ENCODE data around the gene EFCAB8.

EFCAB8 gene

DNA sequence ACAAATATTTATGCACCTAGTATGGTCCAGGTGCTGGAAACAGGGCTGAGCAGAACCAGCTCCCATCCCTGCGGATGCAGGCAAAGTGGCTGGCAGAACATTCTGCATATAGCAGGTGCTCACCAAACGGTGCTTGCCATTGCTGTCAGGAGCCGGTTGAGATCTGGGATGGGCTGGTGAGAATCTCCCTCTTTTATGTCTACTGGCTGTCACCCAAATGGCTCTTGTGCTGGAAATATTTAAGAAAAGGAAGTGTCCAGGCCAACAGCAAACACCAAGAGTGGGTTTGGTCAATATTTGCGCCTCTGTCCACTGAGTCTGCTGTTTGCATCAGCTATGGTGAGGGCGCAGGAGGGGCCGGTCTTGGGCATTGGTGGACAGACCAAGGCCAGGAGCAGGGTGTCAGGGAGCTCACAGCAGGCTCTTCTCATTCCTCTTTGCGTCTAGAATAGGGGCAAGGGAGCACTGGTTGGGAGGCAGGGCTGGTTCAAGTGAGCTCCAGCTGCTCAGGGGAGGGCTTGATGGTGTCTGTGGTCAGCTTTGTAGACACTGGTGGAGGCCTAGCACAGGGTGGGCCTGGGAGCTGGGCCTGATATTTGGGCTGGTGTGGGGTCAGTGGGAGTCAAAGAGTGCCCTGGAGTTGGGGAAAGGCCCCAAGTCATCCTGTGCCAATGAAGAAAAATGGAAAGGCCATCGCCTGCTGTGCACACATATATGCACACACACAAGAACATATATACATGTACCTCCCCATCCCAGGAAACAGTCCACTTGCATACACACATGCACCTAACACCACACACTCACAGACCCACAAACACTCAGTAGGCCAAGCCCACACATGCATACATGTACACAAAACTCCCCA, 147.4 kb downstream of the EFCAB8 start:
- no peak for DNase-seq (ENCODE audit: low read depth in 2 of 2, low spot score in 1 of 2)

DNA sequence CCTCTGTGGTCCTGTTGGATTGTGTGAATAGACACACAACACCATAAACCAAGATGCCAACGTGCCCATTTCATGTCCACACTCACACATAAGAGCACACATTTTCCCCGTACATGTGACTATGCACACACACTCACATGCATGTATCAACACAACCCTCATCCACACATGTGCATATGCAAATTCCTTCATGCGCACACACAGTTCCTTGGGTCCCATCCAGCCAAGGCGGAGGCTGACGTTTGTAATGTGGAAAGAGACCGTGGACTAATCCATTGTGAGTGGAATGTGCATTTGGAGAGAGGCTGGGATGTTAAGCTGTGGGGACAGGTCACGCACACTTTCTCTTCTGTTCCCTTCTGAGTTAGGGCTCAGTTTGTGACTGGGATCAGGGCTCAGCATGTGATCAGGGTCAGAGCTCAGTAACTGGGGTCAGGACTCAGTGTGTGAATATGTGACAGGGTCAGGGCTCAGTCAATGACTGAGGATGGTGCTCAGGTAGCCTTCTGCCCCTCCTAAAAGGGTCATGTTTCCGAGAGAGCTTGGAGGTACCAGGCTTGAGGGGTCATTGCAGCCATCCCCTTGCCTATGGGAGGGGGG, 148.2 kb downstream of the EFCAB8 start:
- DNase-seq (ENCODE audit: low read depth in 2 of 2, low spot score in 1 of 2), result no peak

DNA sequence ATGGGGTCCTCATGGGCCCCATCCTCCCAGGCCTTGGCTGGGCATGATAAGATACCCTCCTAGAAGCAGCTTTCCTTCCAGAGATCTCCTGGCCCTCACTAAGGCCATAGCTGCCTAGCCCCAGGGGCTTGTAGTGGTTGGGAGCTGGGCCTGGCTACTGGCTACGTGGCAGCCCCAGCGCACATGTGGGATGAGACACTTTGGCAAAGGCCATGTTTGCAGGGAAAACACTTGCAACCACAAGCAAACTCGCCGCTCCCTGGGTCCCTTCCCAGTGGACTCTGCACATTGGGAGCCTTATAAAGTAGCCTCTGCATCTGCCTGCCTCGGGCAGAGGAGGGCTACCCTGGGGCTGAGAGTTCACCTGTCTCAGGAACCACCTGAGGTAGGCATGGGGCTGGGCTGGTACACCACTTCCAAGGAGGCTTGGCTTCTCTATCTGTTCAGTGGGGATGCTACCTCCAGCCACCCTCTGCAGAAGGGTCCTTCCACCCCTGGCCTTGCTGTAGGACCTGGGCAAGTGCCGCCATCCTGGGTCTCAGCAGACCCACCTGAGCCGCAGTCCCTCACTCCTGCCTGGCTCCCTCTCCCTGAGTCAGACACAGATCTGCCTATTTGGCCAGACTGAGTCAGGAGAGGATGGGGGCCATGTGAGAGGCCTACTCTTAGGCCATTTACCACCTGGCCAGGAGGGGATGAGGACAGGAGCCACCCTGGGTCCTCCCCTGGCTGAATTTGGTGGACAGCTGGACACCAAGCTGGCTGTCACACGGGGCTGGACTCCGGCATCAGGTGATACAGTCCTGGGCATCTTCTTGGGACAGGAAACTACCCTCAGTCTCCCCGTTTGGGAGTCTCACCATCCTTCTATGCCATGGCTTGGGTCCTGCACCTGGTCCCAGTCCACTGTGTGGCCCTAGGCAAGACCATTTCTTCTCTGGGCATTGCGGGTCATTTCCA, 148.9 kb downstream of the EFCAB8 start, which contains the start of gene BPIFB2:
Gene BPIFB2, plus strand, starts transcription at position 329 of the 960 bp plus-strand sequence. CDS start 871 bp downstream, outside the sequence.
- DNase-seq (ENCODE audit: low read depth in 2 of 2, low spot score in 1 of 2), result no peak

DNA sequence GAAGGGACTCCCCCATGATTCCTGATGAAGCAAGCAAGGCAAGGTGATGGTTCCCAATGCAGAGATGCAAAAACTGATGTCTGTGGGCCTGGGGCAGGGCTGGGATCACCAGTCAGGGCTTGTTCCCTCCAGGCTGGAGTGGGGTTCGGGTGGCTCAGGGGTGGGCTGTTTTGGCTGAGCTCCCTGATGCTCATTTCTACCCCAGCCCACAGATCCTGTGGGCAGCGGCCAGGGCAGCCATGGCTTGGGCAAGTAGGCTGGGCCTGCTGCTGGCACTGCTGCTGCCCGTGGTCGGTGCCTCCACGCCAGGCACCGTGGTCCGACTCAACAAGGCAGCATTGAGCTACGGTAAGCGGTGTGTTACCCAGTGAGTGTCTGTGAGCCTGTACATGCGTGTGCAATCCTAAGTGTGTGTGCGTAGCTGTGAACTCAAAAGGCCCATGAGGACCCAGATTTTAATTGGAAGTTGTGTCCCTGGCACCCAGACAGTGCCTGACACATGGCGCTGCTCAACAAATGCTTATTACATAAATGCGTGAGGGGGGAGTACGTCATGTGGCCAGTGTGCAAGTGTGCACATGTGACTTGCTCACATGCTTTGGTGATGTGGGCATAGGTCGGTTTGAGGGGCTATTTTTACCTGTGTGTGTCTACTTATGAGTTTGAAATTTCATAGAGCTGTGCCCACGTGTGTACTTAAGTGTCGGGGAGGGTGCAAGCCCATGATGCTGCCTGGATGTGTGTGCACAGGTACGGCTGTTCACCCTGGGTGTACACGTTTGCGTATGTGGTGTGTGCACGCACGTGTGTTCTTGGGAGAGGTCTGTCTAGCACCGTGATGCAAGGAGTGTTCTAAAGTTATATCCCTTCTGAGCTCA, 149.9 kb downstream of the EFCAB8 start:
- DNase-seq (ENCODE audit: low read depth in 2 of 2, low spot score in 1 of 2), result no peak

DNA sequence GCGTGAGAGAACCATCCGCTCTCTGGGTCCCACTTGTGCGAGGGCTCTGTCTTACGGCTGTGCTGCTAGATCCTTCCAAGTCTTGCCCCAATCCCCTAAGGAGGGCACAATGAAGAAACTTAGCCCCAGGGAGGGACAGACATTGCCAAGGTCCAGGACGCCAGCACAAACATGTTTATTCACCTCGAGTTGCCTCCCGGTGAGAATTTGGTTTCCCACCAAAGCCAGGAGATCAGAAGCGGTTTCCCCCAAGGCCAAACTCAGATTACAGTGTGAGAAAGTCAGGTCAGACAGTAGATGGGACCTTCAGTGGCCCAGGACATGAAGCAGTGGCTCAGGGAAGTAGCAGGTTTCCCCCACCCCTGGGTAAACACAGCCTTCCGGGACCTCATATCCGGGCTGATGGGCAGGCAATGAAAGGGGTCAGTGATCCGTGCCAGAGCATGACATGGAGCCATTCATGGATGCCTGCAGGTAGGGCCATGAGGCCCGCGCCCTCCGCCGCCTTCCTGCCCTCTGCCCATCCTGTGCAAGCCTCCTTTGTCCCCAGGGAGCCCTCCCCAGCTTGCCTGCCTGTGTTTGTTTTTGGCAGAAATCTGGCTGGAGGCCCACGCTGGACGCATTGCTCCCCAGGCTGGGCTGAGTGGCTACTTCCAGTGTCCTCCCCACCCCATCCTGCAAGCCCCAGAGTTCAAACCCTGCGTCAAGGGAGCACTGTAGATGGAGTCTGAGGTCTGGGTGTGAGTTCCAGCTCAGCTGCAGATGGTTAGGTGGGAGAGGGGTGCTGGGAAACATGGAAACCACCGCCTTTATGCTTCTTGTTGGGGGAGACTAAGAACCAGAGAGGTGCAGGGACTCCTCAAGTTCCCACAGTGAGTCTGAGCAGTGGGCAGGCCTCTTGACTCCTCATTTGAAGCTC, 150.8 kb downstream of the EFCAB8 start:
- DNase-seq (ENCODE audit: low read depth in 2 of 2, low spot score in 1 of 2), result no peak

DNA sequence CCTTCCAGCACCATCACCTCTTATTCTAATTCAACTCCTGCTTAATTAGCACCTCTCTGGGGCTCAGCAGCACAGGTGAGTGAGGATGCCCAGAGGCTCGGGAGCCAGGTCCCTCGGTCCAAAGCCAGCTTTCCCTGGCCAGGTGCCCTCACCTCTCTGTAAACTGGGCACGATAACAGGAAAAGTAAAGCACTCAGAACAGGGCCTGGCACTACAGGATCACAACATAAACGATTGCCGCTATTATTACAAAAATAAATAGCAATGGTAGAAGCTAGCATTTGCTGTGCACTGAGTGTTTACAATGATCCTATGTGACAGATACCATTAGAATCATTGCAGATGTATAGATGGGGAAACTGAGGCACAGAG, 151.4 kb downstream of the EFCAB8 start:
- no peak for DNase-seq (ENCODE audit: low read depth in 2 of 2, low spot score in 1 of 2)

DNA sequence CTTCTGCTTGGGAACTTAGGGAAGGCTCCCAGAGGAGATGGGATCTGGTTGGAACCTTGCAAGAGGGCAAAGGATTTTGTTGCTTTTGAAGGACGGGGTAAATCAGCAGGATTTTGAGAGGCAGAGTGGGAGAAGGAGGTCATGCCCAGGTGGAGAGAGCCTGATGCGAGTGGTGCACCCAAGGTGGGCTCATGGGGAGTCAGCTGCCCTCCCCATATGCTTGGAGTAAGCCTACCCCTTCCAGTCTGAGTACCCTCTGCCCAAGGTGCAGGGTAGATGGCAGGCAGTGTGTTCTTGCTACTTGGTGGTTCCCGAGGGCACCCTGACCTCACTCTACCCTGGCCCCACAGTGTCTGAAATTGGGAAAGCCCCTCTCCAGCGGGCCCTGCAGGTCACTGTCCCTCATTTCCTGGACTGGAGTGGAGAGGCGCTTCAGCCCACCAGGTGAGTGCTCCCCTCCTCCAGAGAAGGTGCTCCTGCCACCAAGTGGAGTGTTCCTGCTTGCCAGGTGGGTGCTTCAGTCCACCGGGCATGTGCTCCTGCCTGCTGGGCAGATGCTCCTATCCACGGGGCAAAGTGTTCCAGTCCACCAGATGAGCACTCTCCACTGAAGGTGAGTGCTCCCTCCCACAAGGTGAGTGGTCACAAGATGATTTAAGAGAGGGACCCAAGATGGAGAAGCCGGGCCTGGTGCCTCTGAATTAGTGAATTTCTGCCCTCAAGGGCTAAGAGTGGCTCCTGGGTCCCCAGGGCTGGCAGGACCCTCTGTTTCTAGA, 152.1 kb downstream of the EFCAB8 start:
- no peak for DNase-seq (ENCODE audit: low read depth in 2 of 2, low spot score in 1 of 2)

Measured in stimulated activated CD8-positive, alpha-beta memory T cell treated with anti-CD3 and anti-CD28 coated beads, Interleukin-4, amount 100 ng/mL, for 1 hour (primary cell).